D341Med (cell line): ENCODE measurements around the gene DNAI1.
A peak's percentile ranks its signal among the peaks of the same experiment; 100 is the strongest.
"Not testable (repeated sequence)": the region's sequence is repeated elsewhere in the genome, so short reads cannot be mapped to it uniquely, and the experiment has no call there.

Experiments
- DNase-seq: peaks from one replicate; pipeline ENCODE4 v3.0.0; 2012; ENCODE audit warnings: low spot score

Gene DNAI1

GRCh38 chr9:34451135-34451534 is 7.5 kb upstream of the DNAI1 start:
- no peak for DNase-seq

GRCh38 chr9:34451545-34451944 is 7.1 kb upstream of the DNAI1 start:
- DNase-seq: no peak

- no peak for DNase-seq
Measured at GRCh38 chr9:34452568-34452967, 6.0 kb upstream of the DNAI1 start.

- peak; percentile 44 for DNase-seq
Measured at GRCh38 chr9:34454571-34455065, 4.0 kb upstream of the DNAI1 start.

- no peak for DNase-seq
Measured at GRCh38 chr9:34456151-34456550, 2.5 kb upstream of the DNAI1 start.

GRCh38 chr9:34456746-34457145 is 1.9 kb upstream of the DNAI1 start:
- no peak for DNase-seq

- peak; percentile 64 for DNase-seq
Measured at GRCh38 chr9:34457266-34458012, 1.2 kb upstream of the DNAI1 start.

- DNase-seq: no peak
Measured at GRCh38 chr9:34458959-34459340, 345 bp downstream of the DNAI1 start.

GRCh38 chr9:34459356-34459755 is 751 bp downstream of the DNAI1 start:
- DNase-seq: no peak

GRCh38 chr9:34459941-34460340 is 1.3 kb downstream of the DNAI1 start:
- no peak for DNase-seq

- no peak for DNase-seq
Measured at GRCh38 chr9:34463098-34463900, 4.7 kb downstream of the DNAI1 start.

GRCh38 chr9:34463901-34464232 is 5.3 kb downstream of the DNAI1 start:
- no peak for DNase-seq

GRCh38 chr9:34464571-34464970 is 6.0 kb downstream of the DNAI1 start:
- DNase-seq: no peak

GRCh38 chr9:34465468-34465867 is 6.9 kb downstream of the DNAI1 start:
- DNase-seq: no peak

GRCh38 chr9:34475097-34475496 is 16.5 kb downstream of the DNAI1 start:
- no peak for DNase-seq

- no peak for DNase-seq
Measured at GRCh38 chr9:34477541-34477940, 18.9 kb downstream of the DNAI1 start.

- no peak for DNase-seq
Measured at GRCh38 chr9:34479431-34479866, 20.8 kb downstream of the DNAI1 start.

GRCh38 chr9:34481620-34482019 is 23.0 kb downstream of the DNAI1 start:
- not testable (repeated sequence) for DNase-seq

- DNase-seq: not testable (repeated sequence)
Measured at GRCh38 chr9:34482746-34483145, 24.1 kb downstream of the DNAI1 start.

GRCh38 chr9:34484678-34485077 is 26.1 kb downstream of the DNAI1 start:
- no peak for DNase-seq

GRCh38 chr9:34485822-34486221 is 27.2 kb downstream of the DNAI1 start:
- no peak for DNase-seq

- no peak for DNase-seq
Measured at GRCh38 chr9:34486572-34486971, 28.0 kb downstream of the DNAI1 start.

- no peak for DNase-seq
Measured at GRCh38 chr9:34490360-34490759, 31.8 kb downstream of the DNAI1 start.
